Stimulated activated effector memory CD8-positive, alpha-beta T cell treated with anti-CD3 and anti-CD28 coated beads, Interleukin-12 subunit alpha, Interleukin-12 subunit beta, amount 100 ng/mL, for 72 hours (primary cell): ENCODE data around the gene TNFRSF8.
"Not testable (repeated sequence)": the region's sequence is repeated elsewhere in the genome, so short reads cannot be mapped to it uniquely, and the experiment has no call there.

Experiments
- ATAC-seq: fragments of 150-1000 bp; cut with Tn5 transposase; 2 replicates; pipeline ENCODE4 v1.10.0; 2021
- DNase-seq, 2 donors: peaks; one replicate each; pipeline ENCODE4 v3.0.0; 2021 to 2022; ENCODE audit warnings: low spot score in 2 of 2
- H3K27ac Mint-ChIP-seq: one replicate; pipeline ENCODE4 v1.8.0; 2022; ENCODE audit warnings: mild to moderate bottlenecking, mixed read lengths
- H3K36me3 Mint-ChIP-seq: one replicate; pipeline ENCODE4 v1.8.0; 2022; ENCODE audit warnings: mild to moderate bottlenecking, mixed read lengths
- H3K4me1 Mint-ChIP-seq: one replicate; pipeline ENCODE4 v1.8.0; 2022; ENCODE audit warnings: mixed read lengths
- H3K4me3 Mint-ChIP-seq: one replicate; pipeline ENCODE4 v1.8.0; 2022; ENCODE audit warnings: mild to moderate bottlenecking, mixed read lengths
- H3K9me3 Mint-ChIP-seq: one replicate; pipeline ENCODE4 v1.8.0; 2022; ENCODE audit warnings: mixed read lengths

The TNFRSF8 gene

DNA sequence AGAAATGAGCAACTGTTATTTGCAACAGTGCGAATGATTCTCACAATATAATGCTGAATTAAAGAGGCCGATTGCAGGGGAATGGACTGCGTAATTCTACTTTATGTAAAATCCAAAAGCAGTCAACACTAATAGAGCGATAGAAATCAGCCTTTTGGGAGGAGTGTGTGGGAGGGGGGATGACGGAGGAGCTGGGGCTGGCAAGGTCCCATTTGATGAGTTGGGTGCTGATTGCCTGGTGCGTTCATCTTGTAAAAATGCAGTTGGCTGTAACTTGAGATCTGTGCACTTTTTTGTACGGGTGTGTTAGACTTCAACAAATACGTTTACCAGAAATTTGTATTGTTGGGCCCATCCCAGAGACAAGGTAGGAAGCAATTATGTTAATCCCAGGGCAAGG lies 20.7 kb downstream of the TNFRSF8 start:
- no peak for DNase-seq
- ATAC-seq, result no peak
- Mint-ChIP-seq H3K9me3 (peaks cover 16% of the 10 kb centered on the region), H3K4me3 (no peak overlapping the region), H3K27ac (peak overlapping the region; percentile 6), H3K36me3 (peaks cover 57% of the 10 kb centered on the region), H3K4me1 (peaks cover 52% of the 10 kb centered on the region)

DNA sequence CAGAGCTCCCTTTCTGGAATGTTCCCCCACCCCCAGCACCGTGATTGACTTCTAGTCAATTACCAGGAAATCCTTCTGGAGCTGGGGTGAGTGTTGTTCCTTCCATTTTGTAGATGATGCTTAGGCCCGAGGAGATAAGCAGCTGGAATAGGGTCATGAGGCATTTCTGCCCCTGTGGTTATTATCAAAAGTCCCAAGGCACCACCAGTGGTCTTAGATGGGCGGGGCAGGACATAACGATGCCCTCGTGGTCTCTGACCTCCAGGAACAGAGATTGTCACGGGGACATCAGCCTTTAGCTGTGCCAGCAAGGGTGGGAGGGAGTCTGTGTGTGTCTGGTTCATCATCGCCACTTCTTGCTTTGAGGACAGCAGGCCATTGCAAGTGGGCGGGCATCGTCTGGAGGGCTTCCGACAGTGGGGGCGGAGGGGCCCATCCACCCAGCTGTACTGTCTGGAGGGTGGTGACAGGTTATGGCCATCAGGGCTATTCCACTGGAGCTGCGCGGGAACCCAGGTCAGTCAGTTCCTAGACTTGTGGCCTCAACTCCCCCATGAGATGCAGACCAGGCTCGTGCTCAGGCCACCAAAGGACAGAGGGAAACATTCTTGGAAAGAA lies 22.6 kb downstream of the TNFRSF8 start:
- no peak for ATAC-seq
- Mint-ChIP-seq H3K4me3 (no peak overlapping the region), H3K27ac (no peak overlapping the region)

DNA sequence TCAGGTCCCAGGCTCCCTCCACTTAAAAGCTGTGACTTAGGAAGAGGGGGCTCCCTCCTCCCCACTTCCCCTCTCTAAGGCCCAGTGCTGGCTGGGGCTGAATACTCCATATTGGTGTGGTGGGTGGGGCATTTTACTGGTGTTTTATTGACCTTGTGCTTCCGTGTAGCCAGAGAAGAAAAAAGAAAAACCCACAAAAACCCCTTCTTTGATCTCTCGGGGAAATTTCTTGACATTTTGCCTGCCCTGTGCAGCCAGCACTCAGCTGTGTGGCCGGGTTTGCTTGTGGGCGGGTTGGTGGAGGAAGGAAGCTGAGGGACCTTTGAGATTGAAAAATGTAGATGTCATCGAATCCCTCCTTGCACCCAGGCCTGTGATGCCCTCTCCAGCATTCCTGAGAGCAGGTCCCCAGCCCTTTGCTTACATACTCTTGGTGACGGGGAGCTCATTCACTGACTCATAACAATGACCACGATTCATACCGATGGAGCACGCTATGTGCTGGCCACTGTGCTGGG lies 24.8 kb downstream of the TNFRSF8 start:
- DNase-seq (peak in 1 of 2 donors; percentile 68), ATAC-seq (peak; percentile 74)
- H3K4me1 Mint-ChIP-seq, result peaks cover 57% of the 10 kb centered on the region
- H3K36me3 Mint-ChIP-seq, result peaks cover 63% of the 10 kb centered on the region
- peak overlapping the region; percentile 67 for H3K4me3 Mint-ChIP-seq
- H3K9me3 Mint-ChIP-seq, result peaks cover 15% of the 10 kb centered on the region
- peak overlapping the region; percentile 95 for H3K27ac Mint-ChIP-seq

More for the DNA sequence above, 22.6 kb downstream of the TNFRSF8 start:
- DNase-seq, result no peak
- H3K4me1 Mint-ChIP-seq, result peaks cover 62% of the 10 kb centered on the region
- H3K36me3 Mint-ChIP-seq, result peaks cover 61% of the 10 kb centered on the region
- H3K9me3 Mint-ChIP-seq, result peaks cover 22% of the 10 kb centered on the region

DNA sequence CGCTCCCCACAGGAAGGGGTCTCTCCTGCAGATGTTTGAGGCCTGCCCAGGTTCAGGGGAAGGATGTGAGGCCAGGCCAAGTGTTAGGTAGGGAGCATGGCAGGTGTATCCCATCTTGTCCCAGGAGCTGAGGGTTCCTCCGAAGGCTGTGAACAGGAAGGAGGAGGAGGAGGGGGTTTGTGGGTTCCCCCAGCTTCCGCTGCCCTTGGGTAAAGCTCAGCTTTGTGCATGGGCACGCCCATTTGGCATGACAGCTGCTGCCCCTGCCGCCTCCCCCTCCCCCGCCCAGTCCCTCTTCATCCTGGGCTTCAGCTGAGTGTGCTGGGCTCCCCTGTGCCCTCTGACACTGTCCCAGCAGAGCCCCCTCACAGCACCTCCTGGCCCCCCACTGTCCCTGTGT lies 25.5 kb downstream of the TNFRSF8 start:
- H3K4me1 Mint-ChIP-seq, result peaks cover 57% of the 10 kb centered on the region
- ATAC-seq, result peak; percentile 64

DNA sequence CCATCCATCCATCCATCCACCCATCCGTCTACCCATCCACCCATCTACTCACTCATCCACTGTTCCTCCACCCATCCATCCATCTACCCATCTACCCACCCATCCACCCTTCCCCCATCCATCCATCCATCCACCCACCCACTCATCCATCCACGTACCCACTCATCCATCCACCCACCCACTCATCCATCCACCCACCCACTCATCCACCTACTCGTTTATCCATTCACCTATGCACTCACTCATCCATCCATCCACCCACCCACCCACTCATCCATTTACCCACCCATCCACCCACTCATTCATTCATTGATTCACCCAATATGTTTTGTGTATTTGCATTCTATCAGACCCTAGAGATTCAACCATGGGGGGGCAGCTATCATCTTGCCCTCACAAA lies 27.2 kb downstream of the TNFRSF8 start:
- Mint-ChIP-seq H3K27ac (peak overlapping the region; percentile 37), H3K4me1 (peaks cover 63% of the 10 kb centered on the region), H3K9me3 (peaks cover 11% of the 10 kb centered on the region), H3K36me3 (peaks cover 67% of the 10 kb centered on the region), H3K4me3 (no peak overlapping the region)
- ATAC-seq (no peak), DNase-seq (no peak)

More for the DNA sequence above, 25.5 kb downstream of the TNFRSF8 start:
- Mint-ChIP-seq H3K27ac (peak overlapping the region; percentile 95), H3K4me3 (peak overlapping the region; percentile 67), H3K36me3 (peaks cover 66% of the 10 kb centered on the region), H3K9me3 (peaks cover 12% of the 10 kb centered on the region)
- DNase-seq, result peak in 1 of 2 donors; percentile 65

DNA sequence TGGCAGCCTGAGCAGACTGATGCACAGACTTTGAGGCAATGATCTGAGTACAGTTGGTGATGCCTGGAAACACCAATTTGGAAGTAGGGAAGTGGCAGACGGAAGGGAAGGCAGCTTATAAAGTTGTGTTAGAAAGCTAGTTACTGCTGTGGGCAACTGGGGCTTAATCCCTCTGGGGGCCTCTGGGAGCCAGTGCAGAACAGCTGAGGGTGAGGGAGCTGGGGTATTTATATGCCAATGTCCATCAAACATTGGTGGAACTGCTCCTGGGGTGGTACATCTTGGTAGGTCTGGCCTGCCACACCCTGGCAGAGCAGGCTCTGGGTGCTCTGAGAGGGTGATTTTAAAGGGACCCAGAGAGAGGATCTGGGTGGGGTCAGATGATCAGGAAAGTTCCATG lies 28.1 kb downstream of the TNFRSF8 start:
- DNase-seq, result no peak
- H3K4me3 Mint-ChIP-seq, result no peak overlapping the region
- H3K36me3 Mint-ChIP-seq, result peaks cover 64% of the 10 kb centered on the region
- peak overlapping the region; percentile 37 for H3K27ac Mint-ChIP-seq
- peaks cover 11% of the 10 kb centered on the region for H3K9me3 Mint-ChIP-seq
- no peak for ATAC-seq
- peaks cover 58% of the 10 kb centered on the region for H3K4me1 Mint-ChIP-seq

DNA sequence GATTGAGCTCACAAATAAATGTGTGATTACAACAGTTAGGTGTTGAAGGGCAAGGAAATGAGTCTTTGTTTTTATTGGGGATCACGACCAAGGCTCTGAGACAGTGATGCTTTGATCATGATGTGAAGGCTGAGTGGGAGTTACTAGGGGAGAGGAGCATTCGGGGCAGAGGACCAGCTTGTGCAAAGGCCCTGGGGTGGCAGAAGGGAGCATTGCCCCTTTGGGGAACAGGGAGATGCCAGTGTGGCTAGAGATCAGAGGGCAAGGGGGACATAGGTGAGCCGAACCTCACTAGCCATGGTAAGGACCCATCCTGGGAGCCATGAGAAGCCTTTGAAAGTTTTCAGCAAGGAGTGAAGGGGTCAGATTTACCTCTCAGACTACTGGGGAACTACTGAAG lies 31.1 kb downstream of the TNFRSF8 start:
- Mint-ChIP-seq H3K27ac (peak overlapping the region; percentile 4), H3K9me3 (peaks cover 6% of the 10 kb centered on the region), H3K4me3 (no peak overlapping the region), H3K4me1 (peaks cover 30% of the 10 kb centered on the region), H3K36me3 (peaks cover 67% of the 10 kb centered on the region)
- no peak for DNase-seq
- no peak for ATAC-seq

DNA sequence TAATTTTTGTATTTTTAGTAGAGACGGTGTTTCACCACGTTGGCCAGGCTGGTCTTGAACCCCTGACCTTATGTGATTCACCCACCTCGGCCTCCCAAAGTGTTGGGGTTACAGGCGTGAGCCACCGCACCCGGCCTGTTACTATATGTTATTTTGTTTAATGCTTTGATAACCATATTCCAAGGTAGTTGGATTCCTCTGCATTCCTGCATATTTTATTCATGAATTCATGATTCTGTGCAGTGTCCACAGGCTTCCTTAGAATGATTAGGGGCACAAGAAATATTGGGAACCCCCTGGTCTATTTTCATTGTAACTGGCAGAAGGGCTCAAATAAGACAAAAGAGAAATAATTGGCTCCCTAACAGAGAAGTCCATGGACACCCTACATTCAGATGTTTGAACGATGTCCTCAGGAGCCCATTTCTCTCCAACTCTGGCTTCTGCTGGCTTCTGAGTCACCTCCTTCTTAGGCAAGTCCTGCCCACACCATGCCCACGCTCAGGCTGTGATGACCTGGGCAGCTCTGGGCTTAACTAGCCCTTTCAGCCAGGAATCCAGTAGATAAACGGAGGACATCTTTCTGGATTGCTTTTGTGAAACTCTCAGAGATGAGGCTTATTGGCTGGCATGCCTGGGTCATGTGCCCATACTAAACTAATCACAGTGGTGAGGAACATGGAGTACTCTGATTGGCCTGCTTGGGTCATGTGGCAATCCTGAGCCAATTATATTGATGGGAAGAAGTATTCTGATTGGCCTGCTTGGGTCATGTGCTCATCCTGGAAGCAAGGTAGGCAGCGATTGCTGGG lies 32.6 kb downstream of the TNFRSF8 start:
- ATAC-seq, result no peak
- no peak overlapping the region for H3K27ac Mint-ChIP-seq
- H3K36me3 Mint-ChIP-seq, result peaks cover 58% of the 10 kb centered on the region
- no peak for DNase-seq
- no peaks in the 10 kb centered on the region for H3K9me3 Mint-ChIP-seq
- H3K4me3 Mint-ChIP-seq, result no peak overlapping the region
- H3K4me1 Mint-ChIP-seq, result peaks cover 15% of the 10 kb centered on the region

DNA sequence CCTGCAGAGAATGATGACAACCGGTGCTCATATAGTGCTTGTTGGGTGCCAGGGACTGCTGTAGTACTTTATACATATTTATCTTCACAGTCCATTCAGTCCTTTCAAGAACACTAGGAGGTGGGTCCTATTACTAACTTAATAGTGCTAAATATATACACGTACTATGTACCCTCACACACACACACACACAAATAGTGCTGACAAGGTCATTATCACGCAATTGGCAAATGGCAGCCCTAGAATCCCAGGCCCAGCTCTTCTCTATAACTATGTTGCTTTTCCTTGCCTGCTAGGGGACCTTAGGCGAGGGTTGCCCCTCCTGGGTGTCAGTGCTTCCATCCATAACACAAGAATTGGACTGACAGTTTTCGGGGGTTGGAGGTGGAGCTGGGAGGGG lies 33.5 kb downstream of the TNFRSF8 start:
- H3K9me3 Mint-ChIP-seq, result no peaks in the 10 kb centered on the region
- ATAC-seq, result no peak
- peaks cover 6% of the 10 kb centered on the region for H3K4me1 Mint-ChIP-seq
- DNase-seq, result no peak
- H3K27ac Mint-ChIP-seq, result no peak overlapping the region
- peaks cover 59% of the 10 kb centered on the region for H3K36me3 Mint-ChIP-seq
- no peak overlapping the region for H3K4me3 Mint-ChIP-seq

DNA sequence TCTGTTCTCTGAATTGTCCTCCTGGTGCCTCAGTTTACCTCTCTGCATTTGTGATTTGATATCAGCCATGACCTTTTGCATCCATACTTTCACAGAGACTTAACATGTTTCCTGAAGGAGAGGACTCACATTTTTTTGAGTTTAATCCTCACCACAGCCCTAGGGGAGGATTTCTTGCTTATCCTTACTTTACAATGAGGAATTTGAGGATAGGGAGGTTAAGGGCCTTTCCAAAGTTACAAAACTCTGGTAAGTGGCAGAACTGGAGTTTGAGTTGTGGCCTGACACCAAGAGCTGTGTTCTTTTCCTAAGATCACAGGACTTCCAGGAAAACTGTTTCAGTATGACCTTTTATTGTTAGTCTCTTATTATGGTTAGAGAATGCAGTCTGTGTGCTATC lies 34.2 kb downstream of the TNFRSF8 start:
- peaks cover 62% of the 10 kb centered on the region for H3K36me3 Mint-ChIP-seq
- no peak overlapping the region for H3K27ac Mint-ChIP-seq
- no peak for ATAC-seq
- H3K4me3 Mint-ChIP-seq, result no peak overlapping the region
- H3K9me3 Mint-ChIP-seq, result no peaks in the 10 kb centered on the region
- no peak for DNase-seq
- peaks cover 12% of the 10 kb centered on the region for H3K4me1 Mint-ChIP-seq

DNA sequence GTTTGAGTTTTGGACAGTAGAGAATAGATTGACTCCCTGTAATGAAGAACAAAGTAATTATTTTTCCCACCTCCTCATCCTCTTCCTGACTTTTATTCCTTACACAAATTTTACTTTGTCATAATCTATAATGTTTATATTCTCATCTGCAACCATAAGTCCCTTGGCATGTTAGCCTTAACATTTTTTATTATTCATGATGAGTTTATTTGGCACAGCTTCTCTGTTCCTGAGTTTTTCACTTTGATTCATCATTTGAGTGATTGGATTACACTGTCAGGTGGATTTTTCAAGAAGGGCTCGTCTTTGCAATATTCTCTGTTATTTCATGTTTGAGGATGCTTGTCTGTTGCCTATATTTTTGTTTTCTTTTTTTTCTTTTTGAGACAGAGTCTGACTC lies 35.7 kb downstream of the TNFRSF8 start:
- H3K27ac Mint-ChIP-seq, result no peak overlapping the region
- no peak overlapping the region for H3K4me3 Mint-ChIP-seq
- peaks cover 53% of the 10 kb centered on the region for H3K36me3 Mint-ChIP-seq
- ATAC-seq (no peak), DNase-seq (no peak)
- H3K4me1 Mint-ChIP-seq, result peaks cover 19% of the 10 kb centered on the region
- H3K9me3 Mint-ChIP-seq, result no peaks in the 10 kb centered on the region

DNA sequence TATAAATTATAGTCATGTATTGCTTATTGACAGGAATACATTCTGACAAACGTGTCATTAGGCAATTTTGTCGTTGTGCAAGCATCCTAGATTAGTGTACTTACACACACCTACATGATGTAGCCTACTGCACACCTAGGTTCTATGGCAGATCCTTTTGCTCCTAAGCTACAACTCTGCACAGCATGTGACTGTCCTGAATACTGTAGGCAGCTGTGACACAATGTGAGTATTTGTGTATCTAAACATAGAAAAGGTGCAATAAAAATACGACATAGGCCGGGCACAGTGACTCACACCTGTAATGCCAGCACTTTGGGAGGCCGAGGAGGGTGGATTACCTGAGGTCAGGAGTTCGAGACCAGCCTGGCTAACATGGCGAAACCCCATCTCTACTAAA lies 36.5 kb downstream of the TNFRSF8 start:
- DNase-seq (no peak), ATAC-seq (no peak)
- no peak overlapping the region for H3K27ac Mint-ChIP-seq
- peaks cover 54% of the 10 kb centered on the region for H3K36me3 Mint-ChIP-seq
- no peaks in the 10 kb centered on the region for H3K9me3 Mint-ChIP-seq
- H3K4me1 Mint-ChIP-seq, result peaks cover 19% of the 10 kb centered on the region
- no peak overlapping the region for H3K4me3 Mint-ChIP-seq

DNA sequence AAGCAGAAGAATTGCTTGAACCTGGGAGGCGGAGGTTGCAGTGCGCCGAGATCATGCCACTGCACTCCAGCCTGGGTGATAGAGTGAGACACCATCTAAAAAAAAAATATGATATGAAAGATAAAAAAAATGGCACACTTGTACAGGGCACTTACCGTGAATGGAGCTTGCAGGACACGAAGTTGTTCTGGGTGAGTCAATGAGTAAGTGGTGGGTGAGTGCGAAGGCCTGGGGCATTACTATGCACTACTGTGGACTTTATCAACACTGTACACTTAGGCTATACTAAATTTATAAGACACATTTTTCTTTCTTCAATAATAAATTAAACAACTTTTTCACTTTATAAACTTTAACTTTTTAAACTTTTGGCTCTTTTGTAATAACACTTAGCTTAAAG lies 37.0 kb downstream of the TNFRSF8 start:
- Mint-ChIP-seq H3K36me3 (peaks cover 57% of the 10 kb centered on the region), H3K27ac (no peak overlapping the region), H3K4me3 (no peak overlapping the region), H3K9me3 (no peaks in the 10 kb centered on the region), H3K4me1 (peaks cover 20% of the 10 kb centered on the region)
- ATAC-seq (no peak), DNase-seq (no peak)

DNA sequence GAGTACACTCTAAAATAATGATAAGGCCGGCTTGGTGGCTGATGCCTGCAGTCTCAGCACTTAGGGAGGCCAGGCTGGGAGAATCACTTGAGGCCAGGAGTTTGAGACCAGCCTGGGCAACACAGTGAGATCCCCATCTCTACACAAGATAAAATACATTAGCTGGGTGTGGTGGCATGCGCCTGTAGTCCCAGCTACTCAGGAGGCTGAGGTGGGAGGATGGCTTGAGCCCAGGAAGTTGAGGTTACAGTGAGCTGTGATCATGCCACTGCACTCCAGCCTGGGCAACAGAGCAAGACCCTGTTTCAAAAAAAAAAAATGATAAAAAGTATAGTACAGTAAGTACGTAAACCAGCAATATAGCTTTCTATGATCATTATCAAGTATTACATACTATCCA lies 38.0 kb downstream of the TNFRSF8 start:
- ATAC-seq, H3K9me3 Mint-ChIP-seq, H3K27ac Mint-ChIP-seq: not testable (repeated sequence)

DNA sequence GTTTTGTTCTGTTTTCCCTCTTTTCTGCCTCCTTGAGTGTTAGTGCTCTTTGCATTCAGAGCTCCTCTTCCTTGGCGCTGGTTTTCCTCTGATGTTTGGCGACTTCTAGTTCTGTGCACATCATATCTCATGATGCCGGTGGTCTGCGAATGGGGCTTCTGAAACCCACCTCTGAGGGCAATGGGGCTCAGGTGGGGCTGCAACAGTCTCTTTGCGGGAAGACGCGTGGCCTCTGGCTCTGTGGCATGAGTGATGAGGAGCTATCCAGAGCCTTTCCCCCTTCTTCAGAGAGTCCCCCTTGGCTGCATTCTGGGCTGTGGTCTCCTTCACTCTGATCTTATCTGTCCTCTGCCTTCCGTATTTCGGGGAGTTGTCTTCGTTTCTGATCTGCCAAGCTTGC lies 39.0 kb downstream of the TNFRSF8 start:
- ATAC-seq (no peak), DNase-seq (no peak)
- H3K4me3 Mint-ChIP-seq, result no peak overlapping the region
- no peaks in the 10 kb centered on the region for H3K9me3 Mint-ChIP-seq
- peaks cover 66% of the 10 kb centered on the region for H3K36me3 Mint-ChIP-seq
- peak overlapping the region; percentile 63 for H3K27ac Mint-ChIP-seq
- peaks cover 27% of the 10 kb centered on the region for H3K4me1 Mint-ChIP-seq

More for the DNA sequence above, 38.0 kb downstream of the TNFRSF8 start:
- peaks cover 62% of the 10 kb centered on the region for H3K36me3 Mint-ChIP-seq
- H3K4me1 Mint-ChIP-seq, result peaks cover 23% of the 10 kb centered on the region
- DNase-seq, H3K4me3 Mint-ChIP-seq: not testable (repeated sequence)

DNA sequence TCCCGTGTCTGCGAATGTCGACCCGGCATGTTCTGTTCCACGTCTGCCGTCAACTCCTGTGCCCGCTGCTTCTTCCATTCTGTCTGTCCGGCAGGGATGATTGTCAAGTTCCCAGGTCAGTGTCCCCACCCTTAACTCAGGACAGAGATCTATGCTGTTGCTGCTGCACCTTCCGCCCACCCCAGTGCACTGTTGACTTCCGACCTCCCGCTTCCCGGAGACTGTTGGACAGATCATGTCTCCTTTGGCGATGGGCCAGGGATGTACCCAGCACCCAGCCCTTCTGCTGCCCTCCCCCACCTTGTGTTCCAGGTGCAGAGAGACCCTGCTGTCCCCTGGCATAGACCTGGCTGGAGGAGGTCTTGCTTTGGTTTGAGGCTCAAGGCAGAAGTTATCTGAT lies 41.3 kb downstream of the TNFRSF8 start:
- Mint-ChIP-seq H3K36me3 (peaks cover 54% of the 10 kb centered on the region), H3K4me3 (no peak overlapping the region), H3K27ac (peak overlapping the region; percentile 70), H3K9me3 (no peaks in the 10 kb centered on the region), H3K4me1 (peaks cover 27% of the 10 kb centered on the region)
- no peak for DNase-seq
- ATAC-seq, result no peak
